Activated effector memory CD4-positive, alpha-beta T cell treated with Interleukin-2 at 50 U/mL for 16 hours (primary cell): ENCODE measurements around the gene ZNF692.
"Not testable (repeated sequence)": the region's sequence is repeated elsewhere in the genome, so short reads cannot be mapped to it uniquely, and the experiment has no call there.

ENCODE experiments used
- DNase-seq: peaks from one replicate; pipeline ENCODE4 v3.0.0-alpha.2; 2020

Gene ZNF692

GRCh38 chr1:248807067-248807737, 51.7 kb downstream of the ZNF692 start:
- DNase-seq, result no peak

DNA sequence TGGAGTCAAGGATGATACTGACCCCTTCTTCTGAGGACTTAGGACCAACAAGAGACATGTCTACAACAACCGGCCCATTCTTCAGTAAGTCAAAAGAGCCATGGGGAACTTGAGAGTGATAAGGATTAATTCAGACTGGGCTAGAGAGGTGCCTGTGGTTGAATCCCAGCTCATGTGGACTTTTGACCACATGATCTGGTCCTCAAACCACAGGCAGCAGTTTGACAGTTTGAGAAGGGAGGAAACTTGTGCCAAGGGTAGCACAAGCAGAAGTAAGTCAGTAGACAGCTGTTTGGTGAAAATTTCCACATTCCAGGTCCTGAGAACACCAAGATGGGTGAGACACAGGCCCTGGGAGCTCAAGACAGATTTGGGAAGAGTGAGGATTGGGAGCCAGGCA, 53.0 kb downstream of the ZNF692 start:
- DNase-seq, result no peak

DNA sequence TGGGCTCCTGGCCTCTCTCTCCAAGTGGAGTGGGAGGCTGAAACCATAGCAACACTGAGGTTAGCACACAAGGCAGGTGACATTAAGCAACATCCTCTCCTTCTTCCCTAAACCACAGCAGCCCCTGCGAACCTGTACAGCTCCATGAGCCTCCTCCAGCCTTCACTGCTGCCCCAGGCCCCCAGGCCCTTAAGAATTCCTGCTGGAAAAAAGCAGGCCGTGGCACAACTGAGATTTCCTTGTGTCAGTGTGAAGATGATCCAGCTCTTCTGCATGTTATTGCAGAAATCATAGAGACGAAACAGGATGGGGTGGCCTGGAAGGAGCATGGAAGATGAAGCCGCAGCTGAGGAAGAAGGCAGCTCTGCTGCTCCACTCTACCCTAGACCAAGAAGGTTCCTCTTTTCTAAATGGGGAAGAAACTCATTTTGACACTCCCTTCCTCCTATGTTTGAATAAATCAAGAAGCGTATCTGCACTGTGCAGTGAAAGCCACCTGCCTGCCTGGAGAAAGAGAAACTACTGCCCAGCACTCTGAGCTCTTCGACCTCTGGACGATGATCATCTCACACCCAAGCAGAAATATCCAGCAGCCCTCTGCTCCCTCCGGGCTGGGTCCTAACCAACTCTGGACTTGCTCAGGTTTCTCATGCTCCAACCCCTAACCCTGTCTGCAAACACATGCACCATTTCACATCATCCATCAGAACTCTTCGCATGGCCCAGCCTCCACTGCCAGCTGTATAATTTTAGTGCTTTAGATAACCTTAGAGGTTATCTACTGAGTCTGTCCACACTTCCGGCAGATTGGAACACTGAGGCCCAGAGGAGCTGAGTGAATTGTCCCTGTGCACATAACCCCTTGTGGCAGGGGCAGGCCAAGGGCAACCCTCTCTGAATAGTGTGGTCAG, 53.9 kb downstream of the ZNF692 start:
- no peak for DNase-seq

DNA sequence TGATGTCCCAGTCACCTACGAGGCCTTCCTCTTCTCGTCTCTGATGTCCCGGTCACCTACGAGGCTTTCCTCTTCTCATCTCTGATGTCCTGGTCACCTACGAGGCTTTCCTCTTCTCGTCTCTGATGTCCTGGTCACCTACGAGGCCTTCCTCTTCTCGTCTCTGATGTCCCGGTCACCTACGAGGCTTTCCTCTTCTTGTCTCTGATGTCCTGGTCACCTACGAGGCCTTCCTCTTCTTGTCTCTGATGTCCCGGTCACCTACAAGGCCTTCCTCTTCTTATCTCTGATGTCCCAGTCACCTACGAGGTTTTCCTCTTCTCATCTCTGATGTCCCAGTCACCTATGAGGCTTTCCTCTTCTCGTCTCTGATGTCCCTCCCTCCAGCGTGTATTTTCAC, 55.4 kb downstream of the ZNF692 start:
- DNase-seq, result not testable (repeated sequence)

- DNase-seq, result no peak
These were observed 56.4 kb downstream of the ZNF692 start for GRCh38 chr1:248802454-248802853.

DNA sequence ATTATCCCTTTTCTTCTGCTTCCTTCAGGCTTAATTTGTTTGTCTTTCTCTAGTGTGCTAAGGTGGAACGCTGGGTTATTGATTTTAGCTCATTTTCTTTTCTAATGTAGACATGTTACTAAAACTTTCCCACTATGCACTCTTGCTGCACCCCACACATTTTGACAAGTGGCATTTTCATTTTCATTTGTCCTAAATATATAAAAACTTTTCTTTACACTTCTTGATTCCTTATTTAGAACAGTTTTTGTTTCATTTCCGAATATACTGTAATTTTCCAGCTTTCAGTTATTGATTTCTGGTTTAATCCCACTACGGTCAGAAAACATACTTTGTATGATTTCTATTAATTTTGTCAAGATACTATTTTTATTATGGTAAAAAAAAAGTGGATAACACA, 58.4 kb downstream of the ZNF692 start:
- DNase-seq, result no peak
